ENCODE results near the gene LY6G6F.
A peak's percentile ranks its signal among the peaks of the same experiment; 100 is the strongest.

The LY6G6F gene

DNA sequence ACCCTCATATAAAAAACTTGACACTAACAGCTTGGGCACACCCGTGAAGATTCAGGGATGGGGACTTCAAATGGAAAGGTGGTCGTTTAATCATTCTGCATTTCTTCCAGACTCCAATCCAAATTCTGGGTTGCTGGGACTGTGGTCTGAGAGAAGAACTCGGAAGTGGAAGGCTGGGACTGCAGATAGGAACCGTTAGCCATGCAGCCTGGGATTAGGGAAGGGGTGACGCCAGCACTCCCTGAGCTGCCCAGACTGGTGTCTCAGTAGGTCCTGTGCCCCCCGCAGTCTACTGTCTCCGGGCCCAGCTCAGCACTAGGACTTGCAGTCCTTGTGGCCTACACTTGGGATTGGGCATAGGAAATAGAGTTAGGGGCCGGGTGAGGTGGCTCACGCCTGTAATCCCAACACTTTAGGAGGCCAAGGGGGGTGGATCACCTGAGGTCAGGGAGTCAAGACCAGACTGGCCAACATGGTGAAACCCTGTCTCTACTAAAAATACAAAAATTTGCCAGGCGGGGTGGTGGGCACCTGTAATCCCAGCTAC lies 30.2 kb downstream of the LY6G6F start:
- DNase-seq, result no peak
- no peaks in the 10 kb centered on the region for H3K9me3 Mint-ChIP-seq
- peaks cover 3% of the 10 kb centered on the region for H3K27me3 Mint-ChIP-seq (ENCODE audit: low read depth, poor library complexity)

DNA sequence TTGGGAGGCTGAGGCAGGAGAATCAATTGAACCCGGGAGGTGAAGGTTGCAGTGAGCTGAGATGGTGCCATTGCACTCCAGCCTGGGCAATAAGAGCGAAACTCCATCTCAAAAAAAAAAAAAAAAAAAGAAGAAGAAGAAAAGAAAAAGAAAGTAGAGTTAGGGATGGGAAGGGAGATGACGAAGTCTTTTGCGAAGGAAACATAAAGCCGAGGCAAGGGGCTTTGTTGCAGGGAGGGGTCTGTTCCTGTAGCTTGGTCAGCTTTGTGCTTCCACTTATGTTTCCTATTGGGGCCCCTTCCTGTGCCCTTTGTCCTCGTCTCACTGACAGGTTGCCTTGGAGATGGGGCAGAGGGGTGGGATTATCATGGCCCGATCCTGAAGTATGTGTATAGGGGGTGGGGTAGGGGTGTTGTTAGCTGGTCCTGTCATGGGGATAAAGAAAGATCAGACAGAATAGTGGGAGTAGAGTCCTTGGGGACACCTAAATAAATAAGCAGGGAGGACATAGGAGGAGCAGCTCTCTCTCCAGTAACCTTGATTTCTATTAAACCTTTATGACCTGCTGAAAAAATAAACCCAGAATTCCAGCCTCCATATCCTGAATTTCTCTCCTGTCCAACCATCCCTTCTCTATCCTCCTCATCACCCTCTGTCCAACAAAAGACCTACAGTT lies 30.8 kb downstream of the LY6G6F start:
- Mint-ChIP-seq H3K9me3 (no peaks in the 10 kb centered on the region), H3K4me1 (peaks cover 85% of the 10 kb centered on the region), H3K27me3 (ENCODE audit: low read depth, poor library complexity) (peaks cover 3% of the 10 kb centered on the region), H3K27ac (peak overlapping the region; percentile 99), H3K36me3 (ENCODE audit: low read depth) (peaks cover 25% of the 10 kb centered on the region), H3K4me3 (peak overlapping the region; percentile 98)
- TF ChIP-seq, protein P1, sequence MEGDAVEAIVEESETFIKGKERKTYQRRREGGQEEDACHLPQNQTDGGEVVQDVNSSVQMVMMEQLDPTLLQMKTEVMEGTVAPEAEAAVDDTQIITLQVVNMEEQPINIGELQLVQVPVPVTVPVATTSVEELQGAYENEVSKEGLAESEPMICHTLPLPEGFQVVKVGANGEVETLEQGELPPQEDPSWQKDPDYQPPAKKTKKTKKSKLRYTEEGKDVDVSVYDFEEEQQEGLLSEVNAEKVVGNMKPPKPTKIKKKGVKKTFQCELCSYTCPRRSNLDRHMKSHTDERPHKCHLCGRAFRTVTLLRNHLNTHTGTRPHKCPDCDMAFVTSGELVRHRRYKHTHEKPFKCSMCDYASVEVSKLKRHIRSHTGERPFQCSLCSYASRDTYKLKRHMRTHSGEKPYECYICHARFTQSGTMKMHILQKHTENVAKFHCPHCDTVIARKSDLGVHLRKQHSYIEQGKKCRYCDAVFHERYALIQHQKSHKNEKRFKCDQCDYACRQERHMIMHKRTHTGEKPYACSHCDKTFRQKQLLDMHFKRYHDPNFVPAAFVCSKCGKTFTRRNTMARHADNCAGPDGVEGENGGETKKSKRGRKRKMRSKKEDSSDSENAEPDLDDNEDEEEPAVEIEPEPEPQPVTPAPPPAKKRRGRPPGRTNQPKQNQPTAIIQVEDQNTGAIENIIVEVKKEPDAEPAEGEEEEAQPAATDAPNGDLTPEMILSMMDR (IDR thresholded peaks at IDR 0.05), result no peak
- peak; percentile 54 for DNase-seq

More for the DNA sequence above, 30.2 kb downstream of the LY6G6F start:
- TF ChIP-seq, protein P1 (IDR thresholded peaks at IDR 0.05), result no peak
- Mint-ChIP-seq H3K4me1 (peaks cover 84% of the 10 kb centered on the region), H3K27ac (peak overlapping the region; percentile 99), H3K36me3 (ENCODE audit: low read depth) (peaks cover 28% of the 10 kb centered on the region), H3K4me3 (peak overlapping the region; percentile 98)

DNA sequence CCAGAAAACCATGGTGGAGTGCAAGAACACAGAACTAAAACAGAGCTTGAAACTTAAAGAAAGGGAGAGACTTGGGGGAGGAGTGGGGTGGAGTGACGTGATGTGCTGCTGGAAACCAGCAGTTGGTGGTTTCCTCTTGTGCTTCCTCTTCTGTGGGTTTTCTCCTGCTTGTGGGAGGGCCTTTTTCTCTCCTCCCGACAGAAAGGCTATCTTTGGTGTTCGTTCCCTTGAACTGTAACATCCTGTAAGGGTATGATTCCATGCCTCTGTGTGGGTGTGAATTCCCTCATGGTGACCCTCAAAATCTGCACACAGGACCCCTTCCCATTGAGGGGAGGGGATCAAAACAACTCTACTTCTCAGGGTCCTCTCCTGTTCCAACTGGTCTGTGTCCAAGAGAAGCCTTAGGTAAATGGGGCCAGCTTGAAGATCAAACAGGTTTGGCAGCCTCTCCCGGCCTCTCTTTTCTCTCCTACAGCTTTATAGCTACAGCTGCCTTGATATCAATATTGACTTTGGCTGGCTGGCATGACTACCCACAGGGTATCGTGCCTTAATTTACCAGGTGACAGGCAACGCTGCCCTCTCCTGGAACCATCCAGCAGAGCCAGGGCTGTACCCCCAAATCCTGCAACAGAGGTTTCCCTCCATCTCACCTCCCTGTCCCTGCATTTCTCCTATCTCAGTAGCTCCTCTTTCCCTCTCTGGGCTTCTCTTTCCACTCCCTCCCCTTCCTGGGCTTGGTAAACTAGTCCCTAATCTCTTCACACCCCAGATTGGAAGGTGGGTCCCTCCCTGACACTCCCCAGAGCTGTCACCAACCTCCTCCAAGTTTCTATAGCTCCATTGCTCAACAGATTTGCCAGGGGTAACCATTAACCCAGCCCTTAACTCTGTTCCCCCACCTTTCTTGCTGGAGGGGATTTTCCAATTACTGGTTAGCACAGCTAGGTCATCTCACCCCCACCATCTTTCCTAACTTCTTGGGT lies 31.6 kb downstream of the LY6G6F start:
- Mint-ChIP-seq H3K4me3 (peak overlapping the region; percentile 98), H3K27me3 (ENCODE audit: low read depth, poor library complexity) (peaks cover 3% of the 10 kb centered on the region), H3K4me1 (peaks cover 89% of the 10 kb centered on the region), H3K36me3 (ENCODE audit: low read depth) (peaks cover 29% of the 10 kb centered on the region), H3K27ac (peak overlapping the region; percentile 99), H3K9me3 (no peaks in the 10 kb centered on the region)
- DNase-seq, result no peak
- TF ChIP-seq, protein P1 (IDR thresholded peaks at IDR 0.05), result no peak

DNA sequence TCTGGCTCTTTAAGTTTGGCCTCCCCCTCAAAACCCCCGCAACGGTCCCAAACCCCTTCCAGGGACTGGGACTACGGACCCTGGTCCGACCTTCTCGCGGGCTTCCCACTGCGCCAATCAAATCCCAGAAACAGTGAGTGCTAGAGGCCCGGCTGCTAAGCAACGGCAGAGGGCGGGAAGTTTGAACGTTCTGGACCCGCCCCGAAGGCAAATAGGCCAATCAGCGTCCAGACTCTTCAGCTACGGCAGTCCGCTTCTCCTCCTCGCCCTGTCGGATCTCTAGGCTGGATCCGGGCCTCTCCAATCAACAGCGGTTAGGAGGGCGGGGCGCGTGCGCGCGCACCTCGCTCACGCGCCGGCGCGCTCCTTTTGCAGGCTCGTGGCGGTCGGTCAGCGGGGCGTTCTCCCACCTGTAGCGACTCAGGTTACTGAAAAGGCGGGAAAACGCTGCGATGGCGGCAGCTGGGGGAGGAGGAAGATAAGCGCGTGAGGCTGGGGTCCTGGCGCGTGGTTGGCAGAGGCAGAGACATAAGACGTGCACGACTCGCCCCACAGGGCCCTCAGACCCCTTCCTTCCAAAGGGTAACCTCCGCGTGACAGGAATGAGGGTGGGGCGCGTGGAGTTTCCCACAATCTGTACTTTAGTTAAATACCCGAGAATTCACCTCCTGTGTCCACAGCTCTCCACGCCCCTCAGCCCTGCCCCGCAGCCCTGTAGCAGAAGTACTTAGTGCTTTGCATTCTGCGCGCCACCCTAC lies 33.2 kb downstream of the LY6G6F start, which contains the start of gene MSH5:
MSH5 (plus strand) TSS at position 367 of the 758 bp plus-strand sequence. CDS start 462 bp downstream, outside the sequence.
- Mint-ChIP-seq H3K9me3 (no peaks in the 10 kb centered on the region), H3K4me3 (peak within 1 kb of the TSS; percentile 98), H3K27ac (peak within 1 kb of the TSS; percentile 99), H3K27me3 (ENCODE audit: low read depth, poor library complexity) (peaks cover 3% of the 10 kb centered on the region), H3K36me3 (ENCODE audit: low read depth) (peaks cover 22% of the 10 kb centered on the region), H3K4me1 (peaks cover 91% of the 10 kb centered on the region)
- DNase-seq, result peak; percentile 95
- TF ChIP-seq, protein P1 (IDR thresholded peaks at IDR 0.05), result no peak

DNA sequence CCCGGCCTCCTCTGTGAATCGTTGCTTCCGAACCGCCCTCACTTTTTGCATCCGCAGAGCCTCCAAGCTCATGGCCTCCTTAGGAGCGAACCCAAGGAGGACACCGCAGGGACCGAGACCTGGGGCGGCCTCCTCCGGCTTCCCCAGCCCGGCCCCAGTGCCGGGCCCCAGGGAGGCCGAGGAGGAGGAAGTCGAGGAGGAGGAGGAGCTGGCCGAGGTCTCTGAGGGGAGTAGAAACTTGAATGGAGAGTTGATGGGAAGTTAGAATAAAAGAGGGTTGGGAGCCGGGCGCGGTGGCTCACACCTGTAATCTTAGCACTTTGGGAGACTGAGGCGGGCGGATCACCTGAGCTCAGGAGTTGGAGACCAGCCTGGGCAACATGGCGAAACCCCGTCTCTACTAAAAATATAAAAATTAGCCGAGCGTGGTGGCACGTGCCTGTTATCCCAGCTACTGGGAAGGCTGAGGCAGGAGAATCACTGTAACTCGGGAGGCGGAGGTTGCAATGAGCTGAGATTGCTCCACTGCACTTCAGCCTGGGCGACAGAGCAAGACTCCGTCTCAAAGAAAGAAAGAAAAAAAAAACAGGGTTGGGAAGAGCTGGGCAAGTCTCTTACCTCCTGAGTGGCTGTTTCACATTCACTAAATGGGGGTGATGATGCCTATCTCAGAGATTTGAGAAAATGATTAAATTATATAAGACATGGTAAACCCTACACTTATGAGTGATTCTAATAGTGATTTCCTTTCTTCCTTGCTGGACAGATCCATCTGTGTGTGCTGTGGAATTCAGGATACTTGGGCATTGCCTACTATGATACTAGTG lies 33.9 kb downstream of the LY6G6F start:
- Mint-ChIP-seq H3K27ac (no peak overlapping the region), H3K9me3 (no peaks in the 10 kb centered on the region), H3K4me3 (peak overlapping the region; percentile 98), H3K36me3 (ENCODE audit: low read depth) (peaks cover 22% of the 10 kb centered on the region), H3K4me1 (peaks cover 96% of the 10 kb centered on the region), H3K27me3 (ENCODE audit: low read depth, poor library complexity) (peaks cover 3% of the 10 kb centered on the region)
- TF ChIP-seq, protein P1 (IDR thresholded peaks at IDR 0.05), result no peak
- DNase-seq, result no peak
